Measurements from ENCODE around the gene DDR1.
"Not testable (repeated sequence)": the region's sequence is repeated elsewhere in the genome, so short reads cannot be mapped to it uniquely, and the experiment has no call there.

The DDR1 gene

DNA sequence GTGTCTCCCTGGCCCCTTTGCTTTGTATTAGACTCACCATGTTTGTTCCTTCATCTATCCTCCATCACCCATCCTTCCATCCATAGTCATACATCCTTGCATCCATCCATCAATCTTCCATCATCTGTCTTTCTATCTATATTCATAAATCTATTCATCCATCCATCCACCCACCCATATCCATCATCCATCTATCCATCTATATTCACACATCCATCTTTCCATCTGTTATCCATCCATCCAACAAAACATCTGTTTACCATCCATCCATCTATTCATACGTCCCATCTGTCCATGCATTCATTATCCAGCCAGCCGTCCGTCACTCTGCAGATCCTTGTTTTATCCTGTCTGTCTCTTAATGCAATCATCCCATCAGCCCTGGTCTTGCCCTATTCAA, 10.6 kb downstream of the DDR1 start:
- DNase-seq = no peak

- no peak for DNase-seq
Measured at GRCh38 chr6:30895343-30895742, 11.0 kb downstream of the DDR1 start.

GRCh38 chr6:30896541-30896940, 12.2 kb downstream of the DDR1 start:
- DNase-seq = no peak

- no peak for DNase-seq
Measured at GRCh38 chr6:30897882-30898281, 13.6 kb downstream of the DDR1 start.

GRCh38 chr6:30898750-30899360, 14.5 kb downstream of the DDR1 start:
- no peak for DNase-seq

- DNase-seq = no peak
Measured at GRCh38 chr6:30900863-30901417, 16.6 kb downstream of the DDR1 start.

GRCh38 chr6:30901436-30901835, 17.1 kb downstream of the DDR1 start:
- DNase-seq = no peak

GRCh38 chr6:30902196-30902595, 17.9 kb downstream of the DDR1 start:
- DNase-seq = not testable (repeated sequence)

- DNase-seq = no peak
Measured at GRCh38 chr6:30902709-30903108, 18.4 kb downstream of the DDR1 start.

- DNase-seq = no peak
Measured at GRCh38 chr6:30903236-30903635, 18.9 kb downstream of the DDR1 start.

DNA sequence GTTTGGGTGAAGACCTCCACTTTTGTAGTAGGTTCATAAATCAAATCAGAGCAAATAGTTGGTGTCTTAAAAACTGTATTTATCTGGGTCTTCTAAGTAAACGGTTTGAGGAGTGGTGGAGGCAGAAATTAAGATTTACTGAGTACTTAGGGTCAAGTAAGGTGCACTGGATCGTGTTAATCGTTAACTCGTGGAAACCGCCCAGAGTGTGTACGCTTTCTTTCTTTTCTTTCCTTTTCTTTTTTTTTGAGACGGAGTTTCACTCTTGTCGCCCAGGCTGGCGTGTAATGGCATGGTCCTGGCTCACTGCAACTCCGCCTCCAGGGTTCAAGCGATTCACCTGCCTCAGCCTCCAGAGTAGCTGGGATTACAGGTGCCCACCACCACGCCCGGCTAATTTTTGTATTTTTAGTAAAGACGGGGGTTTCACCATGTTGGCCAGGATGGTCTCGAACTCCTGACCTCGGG, 23.0 kb downstream of the DDR1 start:
- DNase-seq = not testable (repeated sequence)

DNA sequence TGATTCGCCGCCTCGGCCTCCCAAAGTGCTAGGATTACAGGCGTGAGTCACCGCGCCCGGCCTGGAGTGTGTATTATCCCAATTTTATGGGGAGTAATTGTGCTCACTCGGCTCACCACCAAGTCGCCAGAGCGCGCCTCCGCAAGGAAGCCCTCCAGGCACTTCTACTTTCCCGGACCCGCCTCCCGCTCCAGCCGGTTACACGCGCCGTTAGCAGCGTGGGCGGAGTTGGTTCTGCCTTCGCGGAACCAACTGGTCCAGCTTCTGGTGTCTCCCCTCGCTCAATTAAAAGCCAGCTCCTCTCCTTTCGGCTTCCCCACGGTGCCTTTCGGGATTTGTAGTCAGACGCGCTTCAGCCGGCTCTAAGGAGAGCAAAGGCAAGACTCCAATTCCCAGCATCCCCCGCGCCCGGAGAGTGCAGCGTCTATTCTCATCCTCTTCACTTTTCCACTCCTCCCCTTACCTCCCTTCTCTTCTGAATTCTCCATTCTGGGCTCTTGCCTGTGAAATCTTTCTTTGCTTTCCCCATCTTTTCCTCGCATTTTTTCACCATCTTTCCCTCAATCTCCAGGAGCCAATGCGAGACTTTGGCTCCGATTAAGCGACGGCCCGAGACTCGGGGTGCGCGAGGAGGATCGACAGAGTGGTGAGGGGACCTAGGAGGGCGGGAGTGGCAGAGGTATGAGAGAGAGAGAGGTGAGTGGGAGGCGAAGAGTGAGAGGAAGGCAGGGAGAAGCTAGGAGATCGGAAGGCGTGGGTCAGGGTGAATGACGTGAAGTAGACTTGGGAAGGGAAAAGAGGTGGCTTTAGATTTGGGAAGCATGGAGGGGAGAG, 23.7 kb downstream of the DDR1 start, which contains the start of gene GTF2H4:
Gene GTF2H4, plus strand, starts transcription at position 450 of the 834 bp plus-strand sequence.
- DNase-seq = peak; percentile 99

GRCh38 chr6:30908700-30909099, 24.4 kb downstream of the DDR1 start:
- no peak for DNase-seq

- DNase-seq = not testable (repeated sequence)
Measured at GRCh38 chr6:30910473-30910872, 26.2 kb downstream of the DDR1 start.

GRCh38 chr6:30912746-30913520, 28.6 kb downstream of the DDR1 start:
- DNase-seq = no peak

DNA sequence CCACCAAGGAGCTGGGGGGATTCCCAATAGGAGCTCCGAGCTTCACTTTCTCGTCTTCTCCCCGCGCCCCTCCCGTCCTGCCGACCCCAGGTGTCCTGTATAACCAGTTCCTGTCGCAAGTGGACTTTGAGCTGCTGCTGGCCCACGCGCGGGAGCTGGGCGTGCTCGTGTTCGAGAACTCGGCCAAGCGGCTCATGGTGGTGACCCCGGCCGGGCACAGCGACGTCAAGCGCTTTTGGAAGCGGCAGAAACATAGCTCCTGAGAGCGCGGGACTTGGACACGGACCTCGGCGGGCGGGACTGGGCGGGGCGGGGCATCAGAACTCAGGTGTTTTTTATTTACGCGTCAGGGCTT, 29.4 kb downstream of the DDR1 start:
- DNase-seq = no peak

DNA sequence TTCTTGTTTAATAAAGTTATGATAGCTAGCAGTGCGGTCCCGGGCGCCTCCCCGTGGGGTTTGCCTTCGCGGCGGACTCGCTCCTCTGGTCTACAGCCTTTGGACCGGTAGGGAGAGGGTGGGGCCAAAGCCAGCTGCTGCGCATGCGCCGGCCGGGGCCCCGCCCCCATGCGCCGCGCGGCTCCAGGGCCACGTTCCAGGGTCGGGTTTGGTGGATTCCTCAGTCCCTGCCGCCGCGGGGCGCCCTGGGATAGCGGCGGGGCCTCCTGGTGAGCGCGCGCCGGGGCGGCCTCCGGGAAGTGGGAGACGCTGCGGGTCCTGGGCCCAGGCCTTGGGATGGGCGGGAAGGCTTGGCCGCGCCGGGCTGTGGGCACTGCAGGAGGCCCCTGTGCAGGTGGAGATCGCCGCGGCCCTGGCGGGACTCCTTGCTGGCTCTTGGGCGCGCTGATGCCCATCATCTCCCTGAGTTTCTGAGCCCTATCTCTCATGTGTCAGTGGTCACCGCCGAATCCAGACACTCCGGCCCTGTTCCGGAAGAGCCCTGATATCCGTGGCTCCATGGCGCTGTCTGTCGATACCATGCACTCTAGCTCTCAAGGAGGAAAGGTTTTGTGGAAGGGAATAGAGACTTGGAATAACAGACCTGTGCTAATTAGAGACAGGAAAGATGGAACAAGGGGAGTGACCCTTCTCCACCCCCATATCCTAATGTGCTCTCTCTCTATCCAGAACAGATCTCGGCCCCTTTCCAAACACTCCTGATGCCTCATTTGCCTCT, 29.9 kb downstream of the DDR1 start, which contains the start of gene VARS2:
Gene VARS2, plus strand, starts transcription at position 163 of the 778 bp plus-strand sequence. Its CDS starts 599 bp downstream, at position 762.
- peak; percentile 79 for DNase-seq

DNA sequence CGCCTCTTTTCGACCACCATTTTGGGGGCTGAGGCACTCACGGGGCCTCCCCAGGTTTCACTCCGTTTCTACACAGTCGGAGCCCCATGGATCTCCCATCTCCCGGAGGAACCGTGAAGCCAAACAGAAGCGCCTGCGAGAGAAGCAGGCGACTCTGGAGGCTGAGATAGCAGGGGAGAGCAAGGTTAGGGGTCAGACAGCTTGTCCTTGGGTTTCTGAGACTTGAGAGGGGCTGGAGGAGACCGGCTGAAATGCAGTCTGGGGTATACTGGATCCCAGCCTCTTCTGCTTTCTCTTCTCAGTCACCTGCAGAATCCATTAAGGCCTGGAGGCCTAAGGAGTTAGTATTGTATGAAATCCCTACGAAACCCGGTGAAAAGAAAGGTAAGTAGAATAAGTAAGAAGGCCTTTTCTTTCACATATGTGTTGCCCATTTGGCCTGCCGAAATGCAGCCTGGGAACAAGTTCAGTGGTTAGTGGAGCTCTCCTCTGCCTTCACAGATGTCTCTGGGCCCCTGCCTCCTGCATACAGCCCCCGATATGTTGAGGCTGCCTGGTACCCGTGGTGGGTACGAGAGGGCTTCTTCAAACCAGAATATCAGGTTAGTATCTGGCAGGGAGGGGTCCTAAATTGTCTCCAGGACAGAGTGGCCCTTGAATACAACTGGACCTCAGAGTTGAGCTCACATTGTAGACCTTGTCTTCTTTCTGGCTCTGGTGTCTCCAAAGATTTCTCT, 30.7 kb downstream of the DDR1 start:
- no peak for DNase-seq

- DNase-seq = peak; percentile 48
Measured at GRCh38 chr6:30915591-30915946, 31.2 kb downstream of the DDR1 start.

GRCh38 chr6:30917041-30917440, 32.7 kb downstream of the DDR1 start:
- no peak for DNase-seq

DNA sequence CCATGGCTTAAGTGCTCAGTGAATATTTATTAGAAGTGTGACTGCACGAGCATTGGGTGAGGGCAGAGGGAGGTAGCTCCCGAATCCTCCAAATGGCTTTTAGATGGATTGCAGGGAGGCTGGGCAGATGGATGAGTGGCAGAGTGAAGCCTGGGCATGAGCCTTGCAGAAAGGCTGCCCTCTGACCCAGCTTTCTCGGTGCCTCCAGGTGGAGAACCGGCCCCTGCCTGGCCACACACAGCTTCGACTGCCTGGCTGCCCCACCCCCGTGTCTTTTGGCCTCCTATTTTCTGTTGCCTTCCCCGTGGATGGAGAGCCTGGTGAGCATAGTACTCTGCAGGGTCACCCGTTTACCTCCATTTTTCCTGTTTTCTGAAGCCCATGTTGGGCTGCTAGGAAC, 33.2 kb downstream of the DDR1 start:
- DNase-seq = no peak

DNA sequence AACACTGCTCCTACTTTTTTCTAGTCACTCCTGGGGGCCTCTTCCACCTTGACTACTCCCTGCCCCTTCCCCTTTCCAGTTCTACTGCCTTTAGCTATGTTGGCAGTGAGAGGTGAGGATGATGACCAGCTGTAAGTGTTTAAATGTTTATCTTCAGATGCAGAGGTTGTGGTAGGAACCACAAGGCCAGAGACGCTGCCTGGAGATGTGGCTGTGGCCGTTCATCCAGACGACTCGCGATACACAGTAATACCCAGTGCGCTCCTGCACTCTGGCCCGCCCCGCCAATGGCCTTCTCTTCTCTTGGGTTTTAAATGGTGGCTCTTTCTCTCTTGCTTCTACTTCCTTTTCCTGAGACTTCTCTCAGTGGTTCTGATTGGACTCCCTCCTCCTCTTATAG, 34.4 kb downstream of the DDR1 start:
- DNase-seq = no peak
